B cell (primary cell): ENCODE measurements around the gene CCR5AS.

Source experiments
- ATAC-seq: fragments of 200-7000 bp; cut with Tn5 transposase; one replicate; pipeline ENCODE4 v1.10.0; 2021; ENCODE audit warnings: low read depth, mild to moderate bottlenecking, moderate number of reproducible peaks, moderate library complexity
- CTCF ChIA-PET: fragments of 350-600 bp; sonication (Branson Sonifier 250); formaldehyde crosslinking; loops from one replicate; lab custom pipeline; 2021; ENCODE audit warnings: antibody characterized with exemption, inconsistent platforms; lab: Charles Lee
- POLR2A ChIA-PET: fragments of 350-600 bp; sonication (Branson Sonifier 250); formaldehyde crosslinking; loops from one replicate; lab custom pipeline; 2021; ENCODE audit warnings: antibody characterized with exemption; lab: Charles Lee
- DNase-seq: peaks from one replicate; pipeline ENCODE4 v3.0.0; 2013
- H2AFZ ChIP-seq: 2 replicates; pipeline ENCODE4 v1.6.1; 2012; ENCODE audit warnings: mild to moderate bottlenecking, low read depth, low read length; ENCODE audit not compliant: insufficient read depth, poor library complexity, severe bottlenecking
- H3K27ac ChIP-seq, 2 donors: 1 replicate in 1 of 2; 2 replicates in 1 of 2; pipeline ENCODE4 v1.5.1; 2012 to 2013; ENCODE audit warnings: low read length in 2 of 2, mild to moderate bottlenecking in 2 of 2, moderate library complexity in 1 of 2
- H3K27me3 ChIP-seq, 4 experiments: fragments of 200-600 bp in 1 of 4; sonication (generic) in 1 of 4; replicated peaks in 1 of 4; 1 replicate in 2 of 4; 2 replicates in 2 of 4; pipeline versions ENCODE4 v1.6.1 to v1.7.0; 2013 to 2016; ENCODE audit warnings: low read length in 3 of 4, mild to moderate bottlenecking in 2 of 4, mixed read lengths in 1 of 4, moderate library complexity in 1 of 4; ENCODE audit not compliant: insufficient read depth in 4 of 4, control insufficient read depth in 3 of 4; ENCODE audit errors: control extremely low read depth in 1 of 4
- H3K36me3 ChIP-seq, 2 experiments: replicated peaks in 1 of 2; 1 replicate in 1 of 2; 2 replicates in 1 of 2; pipeline versions ENCODE4 v1.6.1 to v1.7.1; 2013; ENCODE audit warnings: low read length in 1 of 2; ENCODE audit not compliant: insufficient read depth in 2 of 2, control insufficient read depth in 1 of 2; ENCODE audit errors: control extremely low read depth in 1 of 2, extremely low read depth in 1 of 2
- H3K4me1 ChIP-seq, 2 donors: fragments of 200-600 bp in 1 of 2; sonication (generic) in 1 of 2; 1 replicate in 1 of 2; 2 replicates in 1 of 2; pipeline versions ENCODE4 v1.5.1 to v1.6.1; 2013 to 2017; ENCODE audit warnings: low read length in 2 of 2; ENCODE audit not compliant: control insufficient read depth in 2 of 2, insufficient read depth in 2 of 2
- H3K4me2 ChIP-seq: replicated peaks from 2 replicates; pipeline ENCODE3; 2012; ENCODE audit warnings: mild to moderate bottlenecking, low read depth, low read length; ENCODE audit not compliant: poor library complexity, severe bottlenecking
- H3K4me3 ChIP-seq, 5 experiments: fragments of 200-600 bp in 1 of 5; sonication (generic) in 1 of 5; 1 replicate in 3 of 5; 2 replicates in 2 of 5; pipeline versions ENCODE4 v1.5.1 to v1.7.0; 2011 to 2016; ENCODE audit warnings: low read length in 4 of 5, mild to moderate bottlenecking in 4 of 5, low read depth in 2 of 5, control low read depth in 1 of 5, moderate library complexity in 1 of 5; ENCODE audit not compliant: insufficient read depth in 1 of 5; ENCODE audit errors: control extremely low read depth in 1 of 5, extremely low read depth in 1 of 5
- H3K79me2 ChIP-seq: fragments of 200-600 bp; sonication (generic); one replicate; pipeline ENCODE4 v1.6.0; 2016; ENCODE audit warnings: low read length; ENCODE audit not compliant: control insufficient read depth, insufficient read depth
- H3K9ac ChIP-seq: fragments of 200-600 bp; sonication (generic); 2 replicates; pipeline ENCODE4 v1.6.1; 2017; ENCODE audit warnings: mild to moderate bottlenecking, low read length, moderate library complexity
- H3K9me3 ChIP-seq, 3 donors: one replicate each; pipeline versions ENCODE4 v1.6.1 to v1.7.1; 2013; ENCODE audit warnings: low read length in 2 of 3; ENCODE audit not compliant: control insufficient read depth in 2 of 3, insufficient read depth in 1 of 3; ENCODE audit errors: control extremely low read depth in 1 of 3
- H4K20me1 ChIP-seq: 2 replicates; pipeline ENCODE4 v1.6.0; 2012; ENCODE audit warnings: mild to moderate bottlenecking, low read length; ENCODE audit not compliant: insufficient read depth, control insufficient read depth, poor library complexity, severe bottlenecking
- H3K27ac Mint-ChIP-seq: one replicate; pipeline ENCODE4 v1.8.0; 2021; ENCODE audit warnings: mixed read lengths
- H3K27me3 Mint-ChIP-seq: one replicate; pipeline ENCODE4 v1.8.0; 2021; ENCODE audit warnings: mixed read lengths
- H3K4me1 Mint-ChIP-seq: one replicate; pipeline ENCODE4 v1.8.0; 2021; ENCODE audit warnings: mixed read lengths
- H3K4me3 Mint-ChIP-seq: one replicate; pipeline ENCODE4 v1.8.0; 2021; ENCODE audit warnings: mixed read lengths
- H3K9me3 Mint-ChIP-seq: one replicate; pipeline ENCODE4 v1.8.0; 2022; ENCODE audit warnings: mixed read lengths; ENCODE audit not compliant: insufficient read depth
- EZH2 ChIP-seq: IDR thresholded peaks from 2 replicates; pipeline ENCODE4 v1.6.1; 2012; ENCODE audit warnings: borderline replicate concordance, low read depth, mild to moderate bottlenecking, moderate library complexity, low read length; ENCODE audit not compliant: insufficient read depth, poor library complexity, severe bottlenecking
- WGBS: methylation state at CpG from one replicate; pipeline ENCODE4 v1.1.5; 2013; ENCODE audit warnings: missing lambda C conversion rate; ENCODE audit not compliant: insufficient coverage; 5-methylcytosine and 5-hydroxymethylcytosine counted together
- intact Hi-C: fragments of 100-400 bp; cut with micrococcal nuclease; formaldehyde crosslinking; loops from one replicate; pipeline ENCODE4 v1.10.0; 2022
- TF ChIP-seq, protein P1 (sequence below): fragments of 200-600 bp; IDR thresholded peaks from one replicate; pipeline ENCODE4 v1.8.0; 2022; ENCODE audit warnings: antibody characterized with exemption, mild to moderate bottlenecking

The CCR5AS gene

GRCh38 chr3:46429671-46430070 is 22.8 kb upstream of the CCR5AS start:
- no peaks in the 10 kb centered on the region for H3K4me1 ChIP-seq
- H3K9me3 Mint-ChIP-seq: peaks cover 6% of the 10 kb centered on the region
- POLR2A ChIA-PET: interaction anchor here (0.6 kb wide), 1 partner anchor 1543 kb away, joined by 4 read pairs; no protein-coding TSS in a partner anchor
- H3K4me2 ChIP-seq: no peak overlapping the region
- H2AFZ ChIP-seq: no peak overlapping the region
- H3K36me3 ChIP-seq: no peaks in the 10 kb centered on the region
- no peaks in the 10 kb centered on the region for H3K4me1 Mint-ChIP-seq
- H3K27me3 Mint-ChIP-seq: no peaks in the 10 kb centered on the region
- DNase-seq: no peak
- no peak overlapping the region for H3K9ac ChIP-seq
- ATAC-seq: no peak
- H3K27ac Mint-ChIP-seq: no peak overlapping the region
- CTCF ChIA-PET: interaction anchor here (0.9 kb wide), 1 partner anchor 61 kb away, joined by 4 read pairs; no protein-coding TSS in a partner anchor
- H3K4me3 ChIP-seq: no peak overlapping the region
- H3K27ac ChIP-seq: no peak overlapping the region
- intact Hi-C loops: loop anchor here (5.0 kb wide), 1 partner anchor 152 kb away; no protein-coding TSS in a partner anchor
- TF ChIP-seq, protein P1, sequence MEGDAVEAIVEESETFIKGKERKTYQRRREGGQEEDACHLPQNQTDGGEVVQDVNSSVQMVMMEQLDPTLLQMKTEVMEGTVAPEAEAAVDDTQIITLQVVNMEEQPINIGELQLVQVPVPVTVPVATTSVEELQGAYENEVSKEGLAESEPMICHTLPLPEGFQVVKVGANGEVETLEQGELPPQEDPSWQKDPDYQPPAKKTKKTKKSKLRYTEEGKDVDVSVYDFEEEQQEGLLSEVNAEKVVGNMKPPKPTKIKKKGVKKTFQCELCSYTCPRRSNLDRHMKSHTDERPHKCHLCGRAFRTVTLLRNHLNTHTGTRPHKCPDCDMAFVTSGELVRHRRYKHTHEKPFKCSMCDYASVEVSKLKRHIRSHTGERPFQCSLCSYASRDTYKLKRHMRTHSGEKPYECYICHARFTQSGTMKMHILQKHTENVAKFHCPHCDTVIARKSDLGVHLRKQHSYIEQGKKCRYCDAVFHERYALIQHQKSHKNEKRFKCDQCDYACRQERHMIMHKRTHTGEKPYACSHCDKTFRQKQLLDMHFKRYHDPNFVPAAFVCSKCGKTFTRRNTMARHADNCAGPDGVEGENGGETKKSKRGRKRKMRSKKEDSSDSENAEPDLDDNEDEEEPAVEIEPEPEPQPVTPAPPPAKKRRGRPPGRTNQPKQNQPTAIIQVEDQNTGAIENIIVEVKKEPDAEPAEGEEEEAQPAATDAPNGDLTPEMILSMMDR: no peak
- TF ChIP-seq EZH2: no peak
- H3K27me3 ChIP-seq: no peaks in the 10 kb centered on the region
- H4K20me1 ChIP-seq: no peaks in the 10 kb centered on the region
- H3K79me2 ChIP-seq: no peaks in the 10 kb centered on the region
- no peak overlapping the region for H3K4me3 Mint-ChIP-seq
- WGBS: 100% methylated on average over 1 of the region's 5 CpGs
- H3K9me3 ChIP-seq: peaks cover 0 to 10% (median 6%) of the 10 kb centered on the region in 3 donors

DNA sequence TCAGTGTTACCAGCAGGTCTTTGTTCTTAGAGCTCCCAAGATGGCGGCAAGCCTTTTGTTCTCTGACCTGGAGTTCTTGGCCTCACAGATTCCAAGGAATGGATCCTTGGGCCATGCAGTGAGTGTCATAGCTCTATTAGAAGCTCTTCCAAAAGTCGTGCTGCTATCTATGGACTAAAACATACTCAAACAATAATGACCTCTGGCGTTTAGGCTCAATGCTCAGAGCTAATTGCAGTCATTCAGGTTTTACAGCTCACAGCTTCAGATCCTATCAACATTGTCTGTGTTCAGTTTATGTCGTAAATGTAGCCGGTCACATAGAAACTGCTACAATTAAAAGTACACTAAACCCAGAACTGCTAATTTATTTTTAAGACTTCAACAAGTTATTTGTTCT is 22.4 kb upstream of the CCR5AS start:
- ATAC-seq (no peak), DNase-seq (no peak)
- H4K20me1 ChIP-seq: no peaks in the 10 kb centered on the region
- Mint-ChIP-seq H3K9me3 (peaks cover 6% of the 10 kb centered on the region), H3K4me3 (no peak overlapping the region), H3K4me1 (no peaks in the 10 kb centered on the region), H3K27ac (no peak overlapping the region), H3K27me3 (no peaks in the 10 kb centered on the region)
- POLR2A ChIA-PET: interaction anchor here (0.6 kb wide), 1 partner anchor 1544 kb away, joined by 4 read pairs; no protein-coding TSS in a partner anchor
- no peaks in the 10 kb centered on the region for H3K79me2 ChIP-seq
- no peak overlapping the region for H3K4me2 ChIP-seq
- WGBS: 100% methylated on average over 3 of the region's 5 CpGs
- no peak for TF ChIP-seq EZH2
- TF ChIP-seq, protein P1: no peak
- H3K4me1 ChIP-seq: no peaks in the 10 kb centered on the region
- H3K9me3 ChIP-seq: peaks cover 0 to 10% (median 6%) of the 10 kb centered on the region in 3 donors
- intact Hi-C loops: loop anchor here (5.0 kb wide), 1 partner anchor 152 kb away; no protein-coding TSS in a partner anchor
- no peaks in the 10 kb centered on the region for H3K36me3 ChIP-seq
- no peaks in the 10 kb centered on the region for H3K27me3 ChIP-seq
- CTCF ChIA-PET: interaction anchor here (0.9 kb wide), 1 partner anchor 61 kb away, joined by 4 read pairs; no protein-coding TSS in a partner anchor
- no peak overlapping the region for H3K9ac ChIP-seq
- H3K4me3 ChIP-seq: no peak overlapping the region
- H2AFZ ChIP-seq: no peak overlapping the region
- no peak overlapping the region for H3K27ac ChIP-seq
